B cell (primary cell): ENCODE data around the gene HDHD3. TPM values are rescaled to one million over a fixed set of nuclear protein-coding genes. Genes with fewer than 3 reads are reported as not detected.

Source experiments
- ATAC-seq: fragments of 200-7000 bp; cut with Tn5 transposase; one replicate; pipeline ENCODE4 v1.10.0; 2021; ENCODE audit warnings: low read depth, mild to moderate bottlenecking, moderate number of reproducible peaks, moderate library complexity
- CTCF ChIA-PET: fragments of 350-600 bp; sonication (Branson Sonifier 250); formaldehyde crosslinking; loops from one replicate; lab custom pipeline; 2021; ENCODE audit warnings: antibody characterized with exemption, inconsistent platforms; lab: Charles Lee
- POLR2A ChIA-PET: fragments of 350-600 bp; sonication (Branson Sonifier 250); formaldehyde crosslinking; loops from one replicate; lab custom pipeline; 2021; ENCODE audit warnings: antibody characterized with exemption; lab: Charles Lee
- DNase-seq: peaks from one replicate; pipeline ENCODE4 v3.0.0; 2013
- H2AFZ ChIP-seq: 2 replicates; pipeline ENCODE4 v1.6.1; 2012; ENCODE audit warnings: mild to moderate bottlenecking, low read depth, low read length; ENCODE audit not compliant: insufficient read depth, poor library complexity, severe bottlenecking
- H3K27ac ChIP-seq, 2 donors: 1 replicate in 1 of 2; 2 replicates in 1 of 2; pipeline ENCODE4 v1.5.1; 2012 to 2013; ENCODE audit warnings: low read length in 2 of 2, mild to moderate bottlenecking in 2 of 2, moderate library complexity in 1 of 2
- H3K27me3 ChIP-seq, 4 experiments: fragments of 200-600 bp in 1 of 4; sonication (generic) in 1 of 4; replicated peaks in 1 of 4; 1 replicate in 2 of 4; 2 replicates in 2 of 4; pipeline versions ENCODE4 v1.6.1 to v1.7.0; 2013 to 2016; ENCODE audit warnings: low read length in 3 of 4, mild to moderate bottlenecking in 2 of 4, mixed read lengths in 1 of 4, moderate library complexity in 1 of 4; ENCODE audit not compliant: insufficient read depth in 4 of 4, control insufficient read depth in 3 of 4; ENCODE audit errors: control extremely low read depth in 1 of 4
- H3K36me3 ChIP-seq, 2 experiments: replicated peaks in 1 of 2; 1 replicate in 1 of 2; 2 replicates in 1 of 2; pipeline versions ENCODE4 v1.6.1 to v1.7.1; 2013; ENCODE audit warnings: low read length in 1 of 2; ENCODE audit not compliant: insufficient read depth in 2 of 2, control insufficient read depth in 1 of 2; ENCODE audit errors: control extremely low read depth in 1 of 2, extremely low read depth in 1 of 2
- H3K4me1 ChIP-seq, 2 donors: fragments of 200-600 bp in 1 of 2; sonication (generic) in 1 of 2; 1 replicate in 1 of 2; 2 replicates in 1 of 2; pipeline versions ENCODE4 v1.5.1 to v1.6.1; 2013 to 2017; ENCODE audit warnings: low read length in 2 of 2; ENCODE audit not compliant: control insufficient read depth in 2 of 2, insufficient read depth in 2 of 2
- H3K4me2 ChIP-seq: replicated peaks from 2 replicates; pipeline ENCODE3; 2012; ENCODE audit warnings: mild to moderate bottlenecking, low read depth, low read length; ENCODE audit not compliant: poor library complexity, severe bottlenecking
- H3K4me3 ChIP-seq, 5 experiments: fragments of 200-600 bp in 1 of 5; sonication (generic) in 1 of 5; 1 replicate in 3 of 5; 2 replicates in 2 of 5; pipeline versions ENCODE4 v1.5.1 to v1.7.0; 2011 to 2016; ENCODE audit warnings: low read length in 4 of 5, mild to moderate bottlenecking in 4 of 5, low read depth in 2 of 5, control low read depth in 1 of 5, moderate library complexity in 1 of 5; ENCODE audit not compliant: insufficient read depth in 1 of 5; ENCODE audit errors: control extremely low read depth in 1 of 5, extremely low read depth in 1 of 5
- H3K79me2 ChIP-seq: fragments of 200-600 bp; sonication (generic); one replicate; pipeline ENCODE4 v1.6.0; 2016; ENCODE audit warnings: low read length; ENCODE audit not compliant: control insufficient read depth, insufficient read depth
- H3K9ac ChIP-seq: fragments of 200-600 bp; sonication (generic); 2 replicates; pipeline ENCODE4 v1.6.1; 2017; ENCODE audit warnings: mild to moderate bottlenecking, low read length, moderate library complexity
- H3K9me3 ChIP-seq, 3 donors: one replicate each; pipeline versions ENCODE4 v1.6.1 to v1.7.1; 2013; ENCODE audit warnings: low read length in 2 of 3; ENCODE audit not compliant: control insufficient read depth in 2 of 3, insufficient read depth in 1 of 3; ENCODE audit errors: control extremely low read depth in 1 of 3
- H4K20me1 ChIP-seq: 2 replicates; pipeline ENCODE4 v1.6.0; 2012; ENCODE audit warnings: mild to moderate bottlenecking, low read length; ENCODE audit not compliant: insufficient read depth, control insufficient read depth, poor library complexity, severe bottlenecking
- H3K27ac Mint-ChIP-seq: one replicate; pipeline ENCODE4 v1.8.0; 2021; ENCODE audit warnings: mixed read lengths
- H3K27me3 Mint-ChIP-seq: one replicate; pipeline ENCODE4 v1.8.0; 2021; ENCODE audit warnings: mixed read lengths
- H3K4me1 Mint-ChIP-seq: one replicate; pipeline ENCODE4 v1.8.0; 2021; ENCODE audit warnings: mixed read lengths
- H3K4me3 Mint-ChIP-seq: one replicate; pipeline ENCODE4 v1.8.0; 2021; ENCODE audit warnings: mixed read lengths
- H3K9me3 Mint-ChIP-seq: one replicate; pipeline ENCODE4 v1.8.0; 2022; ENCODE audit warnings: mixed read lengths; ENCODE audit not compliant: insufficient read depth
- EZH2 ChIP-seq: IDR thresholded peaks from 2 replicates; pipeline ENCODE4 v1.6.1; 2012; ENCODE audit warnings: borderline replicate concordance, low read depth, mild to moderate bottlenecking, moderate library complexity, low read length; ENCODE audit not compliant: insufficient read depth, poor library complexity, severe bottlenecking
- WGBS: methylation state at CpG from one replicate; pipeline ENCODE4 v1.1.5; 2013; ENCODE audit warnings: missing lambda C conversion rate; ENCODE audit not compliant: insufficient coverage; 5-methylcytosine and 5-hydroxymethylcytosine counted together
- intact Hi-C: fragments of 100-400 bp; cut with micrococcal nuclease; formaldehyde crosslinking; loops from one replicate; pipeline ENCODE4 v1.10.0; 2022
- polyA plus RNA-seq: library from polyadenylated mRNA; depleted of rRNA; stranded (reverse); fragments of >200 nt; gene quantifications from 2 replicates; pipeline ENCODE4 v1.2.3, GENCODE V29; 2012
- total RNA-seq, 2 donors: library from RNA; stranded (reverse); fragments of 120-200 nt in 1 of 2; gene quantifications; 1 replicate in 1 of 2; 2 replicates in 1 of 2; pipeline versions ENCODE4 v1.2.3 to v1.2.4, GENCODE V29; 2013 to 2022
- TF ChIP-seq, protein P1 (sequence below): fragments of 200-600 bp; IDR thresholded peaks from one replicate; pipeline ENCODE4 v1.8.0; 2022; ENCODE audit warnings: antibody characterized with exemption, mild to moderate bottlenecking

Gene HDHD3
- total and polyA plus RNA-seq, 2 donors (not counting 1 experiment from before 2014, with no cell fraction given), result 26.2 to 36.3 TPM

DNA sequence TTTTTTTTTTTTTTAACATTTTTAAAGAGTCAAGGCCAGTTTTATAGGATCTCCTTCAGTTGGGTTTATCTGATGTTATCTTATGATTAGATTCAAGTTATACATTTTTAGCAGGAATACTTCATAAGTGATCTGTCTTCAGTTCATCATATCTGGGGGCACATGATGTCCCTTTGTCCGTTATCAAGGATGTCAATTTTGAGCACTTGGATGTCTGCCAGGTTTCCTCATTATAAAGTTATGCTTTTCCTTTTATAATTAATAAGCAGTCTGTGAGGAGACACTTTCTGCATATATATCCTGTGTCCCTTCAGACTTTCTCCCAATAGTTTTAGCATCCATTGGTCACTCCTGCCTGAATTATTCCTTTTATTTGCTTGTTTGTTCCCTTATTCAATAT, 11.8 kb downstream of the HDHD3 start:
- H3K4me2 ChIP-seq, result no peak overlapping the region
- no peak overlapping the region for H3K9ac ChIP-seq
- H4K20me1 ChIP-seq, result no peaks in the 10 kb centered on the region
- H3K27me3 Mint-ChIP-seq, result no peaks in the 10 kb centered on the region
- H3K27ac Mint-ChIP-seq, result no peak overlapping the region
- TF ChIP-seq, protein P1, sequence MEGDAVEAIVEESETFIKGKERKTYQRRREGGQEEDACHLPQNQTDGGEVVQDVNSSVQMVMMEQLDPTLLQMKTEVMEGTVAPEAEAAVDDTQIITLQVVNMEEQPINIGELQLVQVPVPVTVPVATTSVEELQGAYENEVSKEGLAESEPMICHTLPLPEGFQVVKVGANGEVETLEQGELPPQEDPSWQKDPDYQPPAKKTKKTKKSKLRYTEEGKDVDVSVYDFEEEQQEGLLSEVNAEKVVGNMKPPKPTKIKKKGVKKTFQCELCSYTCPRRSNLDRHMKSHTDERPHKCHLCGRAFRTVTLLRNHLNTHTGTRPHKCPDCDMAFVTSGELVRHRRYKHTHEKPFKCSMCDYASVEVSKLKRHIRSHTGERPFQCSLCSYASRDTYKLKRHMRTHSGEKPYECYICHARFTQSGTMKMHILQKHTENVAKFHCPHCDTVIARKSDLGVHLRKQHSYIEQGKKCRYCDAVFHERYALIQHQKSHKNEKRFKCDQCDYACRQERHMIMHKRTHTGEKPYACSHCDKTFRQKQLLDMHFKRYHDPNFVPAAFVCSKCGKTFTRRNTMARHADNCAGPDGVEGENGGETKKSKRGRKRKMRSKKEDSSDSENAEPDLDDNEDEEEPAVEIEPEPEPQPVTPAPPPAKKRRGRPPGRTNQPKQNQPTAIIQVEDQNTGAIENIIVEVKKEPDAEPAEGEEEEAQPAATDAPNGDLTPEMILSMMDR, result no peak
- no peak for TF ChIP-seq EZH2
- H3K4me3 ChIP-seq, result no peak overlapping the region
- CTCF ChIA-PET, result interaction anchor here (1.1 to 1.2 kb wide), 2 partner anchors 25 to 293 kb away, joined by 3 read pairs; partner anchors contain the start of gene WDR31
- intact Hi-C loops, result no loop called here
- ATAC-seq (no peak), DNase-seq (no peak)
- H3K4me3 Mint-ChIP-seq, result no peak overlapping the region
- H3K9me3 Mint-ChIP-seq, result no peaks in the 10 kb centered on the region
- no peaks in the 10 kb centered on the region for H3K36me3 ChIP-seq
- POLR2A ChIA-PET, result no interaction called here
- H3K27ac ChIP-seq, result no peak overlapping the region
- no peaks in the 10 kb centered on the region for H3K4me1 Mint-ChIP-seq
- no peaks in the 10 kb centered on the region for H3K79me2 ChIP-seq
- no peaks in the 10 kb centered on the region for H3K4me1 ChIP-seq
- no CpG with 5 or more reads among the region's 1 CpG for WGBS
- no peaks in the 10 kb centered on the region for H3K27me3 ChIP-seq
- H3K9me3 ChIP-seq, result no peaks in the 10 kb centered on the region
- H2AFZ ChIP-seq, result no peak overlapping the region

DNA sequence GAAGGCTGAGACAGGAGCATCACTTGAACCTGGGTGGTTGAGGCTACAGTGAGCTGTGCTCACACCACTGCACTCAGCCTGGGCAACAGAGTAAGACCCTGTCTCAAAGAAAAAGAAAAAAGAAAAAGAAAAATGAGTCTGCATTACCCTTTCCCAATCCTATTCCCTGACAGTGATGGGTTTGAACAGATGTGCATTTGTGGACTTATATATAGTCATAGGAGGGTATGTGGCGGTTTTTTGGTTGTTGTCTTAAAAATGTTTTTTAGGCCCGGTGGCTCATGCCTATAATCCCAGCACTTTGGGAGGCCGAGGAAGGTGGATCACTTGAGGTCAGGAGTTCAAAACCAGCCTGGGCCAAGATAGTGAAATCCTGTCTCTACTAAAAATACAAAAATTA, 13.4 kb downstream of the HDHD3 start:
- intact Hi-C loops, result no loop called here
- Histone ChIP-seq H3K9ac (no peak overlapping the region), H3K36me3 (no peaks in the 10 kb centered on the region), H3K79me2 (no peaks in the 10 kb centered on the region), H3K9me3 (no peaks in the 10 kb centered on the region), H3K4me1 (no peaks in the 10 kb centered on the region), H4K20me1 (no peaks in the 10 kb centered on the region), H3K27me3 (no peaks in the 10 kb centered on the region), H2AFZ (no peak overlapping the region), H3K27ac (no peak overlapping the region), H3K4me3 (no peak overlapping the region), H3K4me2 (no peak overlapping the region)
- no peak for ATAC-seq
- DNase-seq, result no peak
- no peak for TF ChIP-seq EZH2
- TF ChIP-seq, protein P1, result no peak
- ChIA-PET CTCF (no interaction called here), POLR2A (no interaction called here)
- H3K9me3 Mint-ChIP-seq, result no peaks in the 10 kb centered on the region
- WGBS, result no CpG with 5 or more reads among the region's 3 CpGs
- H3K27ac Mint-ChIP-seq, result no peak overlapping the region
- H3K27me3 Mint-ChIP-seq, result no peaks in the 10 kb centered on the region
- H3K4me1 Mint-ChIP-seq, result no peaks in the 10 kb centered on the region
- H3K4me3 Mint-ChIP-seq, result no peak overlapping the region
